NT2/D1 (cell line): Measurements from ENCODE around the gene JAKMIP2.
"Not testable (repeated sequence)": the region's sequence is repeated elsewhere in the genome, so short reads cannot be mapped to it uniquely, and the experiment has no call there.

Source experiments
- DNase-seq: peaks from one replicate; pipeline ENCODE4 v3.0.0-alpha.2; 2011; ENCODE audit warnings: low read depth, low spot score
- H3K27me3 ChIP-seq: 2 replicates; pipeline ENCODE4 v1.6.0; 2011; ENCODE audit warnings: mild to moderate bottlenecking; ENCODE audit not compliant: insufficient read length, insufficient read depth
- H3K36me3 ChIP-seq: 2 replicates; pipeline ENCODE4 v1.6.1; 2011; ENCODE audit warnings: mild to moderate bottlenecking, low read length, mixed read lengths; ENCODE audit not compliant: insufficient read depth, insufficient read length
- H3K4me1 ChIP-seq: 2 replicates; pipeline ENCODE4 v1.5.1; 2011; ENCODE audit not compliant: insufficient read depth, insufficient read length
- H3K4me3 ChIP-seq: 2 replicates; pipeline ENCODE4 v1.5.1; 2011; ENCODE audit warnings: low read depth; ENCODE audit not compliant: insufficient read length
- H3K9ac ChIP-seq: 2 replicates; pipeline ENCODE4 v1.6.0; 2011; ENCODE audit warnings: low read depth; ENCODE audit not compliant: insufficient read length
- H3K9me3 ChIP-seq: 2 replicates; pipeline ENCODE4 v1.5.1; 2011; ENCODE audit warnings: mild to moderate bottlenecking, low read length; ENCODE audit not compliant: insufficient read depth
- SUZ12 ChIP-seq: IDR thresholded peaks from 2 replicates; pipeline ENCODE4 v1.6.1; 2011; ENCODE audit not compliant: insufficient read length, insufficient read depth; ENCODE audit errors: extremely low read depth
- YY1 ChIP-seq: IDR thresholded peaks from 2 replicates; pipeline ENCODE4 v1.6.1; 2011; ENCODE audit not compliant: insufficient read length, insufficient read depth
- ZNF274 ChIP-seq: IDR thresholded peaks from 2 replicates; pipeline ENCODE4 v1.6.1; 2011; ENCODE audit warnings: mild to moderate bottlenecking, low read depth, low read length

The JAKMIP2 gene

GRCh38 chr5:147732291-147732883 lies 50.1 kb downstream of the JAKMIP2 start:
- DNase-seq: no peak
- Histone ChIP-seq H3K4me1 (no peaks in the 10 kb centered on the region), H3K9me3 (no peaks in the 10 kb centered on the region), H3K9ac (no peak overlapping the region), H3K36me3 (no peaks in the 10 kb centered on the region), H3K4me3 (no peak overlapping the region), H3K27me3 (no peaks in the 10 kb centered on the region)
- TF ChIP-seq ZNF274 (no peak), YY1 (no peak), SUZ12 (no peak)

DNA sequence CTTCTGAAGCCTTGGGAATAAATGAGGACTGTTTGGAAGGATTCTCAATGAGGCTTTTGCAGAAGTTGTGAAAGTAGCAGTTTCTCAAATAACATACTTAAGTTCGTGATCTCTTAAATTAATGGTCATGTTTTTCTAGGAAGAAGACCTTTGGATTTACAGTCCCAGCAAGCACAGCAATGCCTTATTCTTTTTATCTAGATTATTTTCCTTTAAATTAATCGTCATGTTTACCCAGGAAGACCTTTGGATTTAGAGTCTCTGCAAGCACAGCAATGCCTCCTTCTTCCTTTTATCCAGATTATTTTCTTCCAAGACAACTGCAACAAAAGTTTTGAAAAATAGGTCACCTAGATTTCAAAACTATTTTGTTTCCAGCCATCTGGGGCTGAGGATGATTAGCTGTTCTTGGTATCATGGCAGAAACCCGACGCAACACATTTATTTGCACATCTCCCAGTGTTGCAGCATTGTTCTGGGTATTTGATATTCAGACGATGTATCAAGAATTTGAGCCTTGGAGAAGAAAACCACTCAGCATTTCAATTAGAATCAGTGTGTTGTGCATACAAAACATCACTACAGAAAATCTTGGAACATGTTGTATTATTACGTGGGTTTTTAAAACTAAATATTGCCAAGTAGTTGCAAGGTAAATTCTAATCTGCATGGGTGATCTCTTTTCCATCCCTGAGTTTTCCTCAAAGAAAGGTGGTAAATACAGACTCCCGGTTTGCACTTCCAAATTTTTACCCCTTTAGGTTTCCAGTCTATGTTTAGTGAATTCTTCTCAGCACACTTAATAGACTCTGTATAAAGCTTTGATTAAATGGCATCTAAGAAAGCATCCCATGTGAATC lies 50.9 kb downstream of the JAKMIP2 start:
- Histone ChIP-seq H3K9me3 (no peaks in the 10 kb centered on the region), H3K27me3 (no peaks in the 10 kb centered on the region), H3K4me1 (no peaks in the 10 kb centered on the region), H3K4me3 (no peak overlapping the region), H3K9ac (no peak overlapping the region), H3K36me3 (peaks cover under 1% of the 10 kb centered on the region)
- DNase-seq: no peak
- no peak for TF ChIP-seq SUZ12
- TF ChIP-seq ZNF274: no peak
- no peak for TF ChIP-seq YY1

DNA sequence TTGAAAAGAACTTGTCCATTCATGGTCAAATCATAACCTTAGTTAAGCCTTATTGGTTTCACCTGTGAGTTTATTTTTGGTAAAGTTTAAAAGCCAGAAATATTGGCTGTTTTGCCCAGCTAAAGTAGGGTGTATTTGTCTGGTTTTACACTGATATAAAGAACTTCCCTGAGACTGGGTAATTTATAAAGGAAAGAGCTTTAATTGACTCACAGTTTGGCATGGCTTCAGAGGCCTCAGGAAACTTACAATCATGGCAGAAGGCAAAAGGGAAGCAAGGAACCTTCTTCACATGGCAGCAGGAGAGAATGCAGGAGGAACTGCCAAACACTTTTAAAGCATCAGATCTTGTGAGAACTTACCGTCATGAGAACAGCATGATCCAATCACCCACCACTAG lies 55.3 kb downstream of the JAKMIP2 start:
- H3K9ac ChIP-seq: no peak overlapping the region
- no peaks in the 10 kb centered on the region for H3K27me3 ChIP-seq
- H3K36me3 ChIP-seq: peaks cover 2% of the 10 kb centered on the region
- H3K4me1 ChIP-seq: no peaks in the 10 kb centered on the region
- no peak for TF ChIP-seq SUZ12
- no peak for TF ChIP-seq ZNF274
- no peak for TF ChIP-seq YY1
- no peaks in the 10 kb centered on the region; the same call in 1 of the 2 replicates for H3K9me3 ChIP-seq
- H3K4me3 ChIP-seq: no peak overlapping the region
- DNase-seq: no peak

- H3K4me1 ChIP-seq, H3K27me3 ChIP-seq, H3K9me3 ChIP-seq, H3K36me3 ChIP-seq, DNase-seq: not testable (repeated sequence)
- Histone ChIP-seq H3K9ac (peak overlapping the region; percentile 42), H3K4me3 (peak overlapping the region; percentile 34)
These were observed 61.2 kb downstream of the JAKMIP2 start for GRCh38 chr5:147721191-147721960.

DNA sequence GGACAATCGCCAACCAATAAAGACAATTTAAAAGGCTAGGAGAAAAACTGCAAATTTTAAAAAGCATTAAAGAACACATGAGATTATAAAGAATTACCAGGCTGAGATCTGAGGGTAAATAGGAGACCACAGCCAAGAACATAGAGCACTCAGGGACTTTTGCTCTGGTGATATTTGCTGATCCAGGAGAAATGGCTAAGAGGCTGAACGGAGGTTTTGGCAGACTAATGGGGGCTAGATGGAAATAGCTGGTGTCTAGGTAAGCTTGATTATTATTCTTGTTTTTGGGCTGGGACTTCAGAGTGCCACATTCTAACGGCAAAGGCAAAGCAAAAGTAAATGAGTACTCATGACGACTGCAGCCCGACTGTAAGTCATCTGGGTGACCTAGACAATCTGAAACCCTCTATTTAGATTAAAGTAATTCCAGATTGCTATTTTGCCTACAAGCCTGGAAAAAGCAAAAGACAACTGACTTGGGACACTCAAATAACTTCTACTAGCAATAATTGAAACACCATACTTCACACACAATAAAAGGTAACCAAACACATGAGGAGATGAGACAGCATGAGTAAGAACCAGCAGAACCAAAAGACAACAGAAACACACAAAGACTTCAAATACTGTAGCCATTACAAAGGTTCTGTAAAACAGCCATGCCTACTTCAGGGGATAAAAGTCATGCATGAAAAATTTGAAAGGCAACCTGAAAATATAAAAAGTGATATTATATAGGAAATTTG lies 68.8 kb downstream of the JAKMIP2 start:
- no peak overlapping the region for H3K9ac ChIP-seq
- no peak overlapping the region for H3K4me3 ChIP-seq
- TF ChIP-seq YY1: no peak
- TF ChIP-seq SUZ12: no peak
- TF ChIP-seq ZNF274: no peak
- no peaks in the 10 kb centered on the region for H3K27me3 ChIP-seq
- no peak for DNase-seq
- H3K4me1 ChIP-seq: no peaks in the 10 kb centered on the region
- H3K9me3 ChIP-seq: no peaks in the 10 kb centered on the region
- no peaks in the 10 kb centered on the region for H3K36me3 ChIP-seq

DNA sequence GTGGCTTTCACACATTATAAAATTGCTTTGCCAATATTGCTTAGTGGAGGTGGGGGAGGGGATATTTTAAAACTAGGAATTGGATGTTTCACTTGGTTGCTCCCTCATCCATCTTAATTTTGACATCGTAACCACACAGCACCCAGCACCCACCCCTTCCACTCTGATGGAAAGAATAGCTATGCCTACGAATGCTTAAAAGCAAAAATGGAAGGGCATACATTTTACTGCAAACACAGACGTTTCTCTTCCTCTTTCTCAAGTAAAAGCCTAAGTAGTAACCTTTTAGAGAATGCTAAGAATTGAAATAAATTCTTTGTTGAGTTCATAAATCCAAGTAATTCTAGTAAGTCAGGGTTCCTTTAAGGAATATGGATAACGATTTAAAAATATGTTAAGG lies 69.9 kb downstream of the JAKMIP2 start:
- Histone ChIP-seq H3K36me3 (no peaks in the 10 kb centered on the region), H3K9ac (no peak overlapping the region), H3K27me3 (no peaks in the 10 kb centered on the region), H3K4me1 (no peaks in the 10 kb centered on the region), H3K9me3 (no peaks in the 10 kb centered on the region), H3K4me3 (no peak overlapping the region)
- DNase-seq: no peak
- no peak for TF ChIP-seq ZNF274
- no peak for TF ChIP-seq YY1
- TF ChIP-seq SUZ12: no peak

GRCh38 chr5:147712019-147712418 lies 70.5 kb downstream of the JAKMIP2 start:
- Histone ChIP-seq H3K9me3 (no peaks in the 10 kb centered on the region), H3K9ac (no peak overlapping the region), H3K36me3 (no peaks in the 10 kb centered on the region), H3K4me3 (no peak overlapping the region), H3K27me3 (no peaks in the 10 kb centered on the region), H3K4me1 (no peaks in the 10 kb centered on the region)
- no peak for DNase-seq
- TF ChIP-seq YY1: no peak
- TF ChIP-seq ZNF274: no peak
- TF ChIP-seq SUZ12: no peak
